ENCODE results near the gene SLC9A9. TPM values are rescaled to one million over a fixed set of nuclear protein-coding genes. Genes with fewer than 3 reads are reported as not detected.

SLC9A9 gene
- total and polyA plus RNA-seq, 2 of the 8 experiments (the other 6 are each of a cell fraction or from before 2014, with no cell fraction given) = 0.48 to 1.1 TPM

- TF ChIP-seq EGR1 (IDR thresholded peaks at IDR 0.05; ENCODE audit: borderline replicate concordance, low read depth, low read length) (no peak), YY1 (IDR thresholded peaks at IDR 0.05; ENCODE audit: low read depth, low read length) (no peak), RXRA (IDR thresholded peaks at IDR 0.05; ENCODE audit: insufficient read depth, low read depth, low read length) (no peak), RFX5 (IDR thresholded peaks at IDR 0.05; ENCODE audit: borderline replicate concordance, low read depth, low read length) (no peak), ASH2L (IDR thresholded peaks at IDR 0.05; ENCODE audit: low read length) (no peak), SIX5 (IDR thresholded peaks at IDR 0.05; ENCODE audit: low read depth, low read length) (no peak)
These were observed 545.6 kb downstream of the SLC9A9 start (continued) for GRCh38 chr3:143302638-143303171.
